GM23338 (cell line): ENCODE results near the gene NDUFA3. TPM values are rescaled to one million over a fixed set of nuclear protein-coding genes. Genes with fewer than 3 reads are reported as not detected.

Experiments
- ATAC-seq: fragments of 200-7000 bp; cut with Tn5 transposase; 3 replicates; pipeline ENCODE4 v1.9.1; 2020
- DNase-seq: peaks from one replicate; pipeline ENCODE4 v3.0.0-alpha.2; 2015; ENCODE audit warnings: low spot score
- H2AFZ ChIP-seq: fragments of 200-600 bp; sonication (generic); 2 replicates; pipeline ENCODE4 v1.8.0; 2016; ENCODE audit warnings: antibody characterized with exemption, mild to moderate bottlenecking, moderate library complexity
- H3F3A ChIP-seq: fragments of 200-600 bp; sonication (generic); replicated peaks from 2 replicates; pipeline ENCODE4 v1.8.0; 2017; ENCODE audit warnings: antibody characterized with exemption, mixed run types, low read depth
- H3K27ac ChIP-seq: fragments of 200-600 bp; sonication (generic); 2 replicates; pipeline ENCODE4 v1.6.1; 2016; ENCODE audit warnings: low read depth
- H3K27me3 ChIP-seq: fragments of 200-600 bp; sonication (generic); 2 replicates; pipeline ENCODE4 v1.8.0; 2016; ENCODE audit warnings: mild to moderate bottlenecking, mixed run types, moderate library complexity; ENCODE audit not compliant: insufficient read depth
- H3K36me3 ChIP-seq: fragments of 200-600 bp; sonication (generic); 2 replicates; pipeline ENCODE4 v1.8.0; 2016; ENCODE audit warnings: mild to moderate bottlenecking; ENCODE audit not compliant: insufficient read depth
- H3K4me1 ChIP-seq: fragments of 200-600 bp; sonication (generic); 2 replicates; pipeline ENCODE4 v1.8.0; 2016; ENCODE audit warnings: mild to moderate bottlenecking, moderate library complexity; ENCODE audit not compliant: insufficient read depth
- H3K4me2 ChIP-seq: fragments of 200-600 bp; sonication (generic); 2 replicates; pipeline ENCODE4 v1.7.1; 2017; ENCODE audit warnings: mixed run types
- H3K4me3 ChIP-seq: fragments of 200-600 bp; sonication (generic); 2 replicates; pipeline ENCODE4 v1.6.1; 2016; ENCODE audit warnings: mixed run types
- H3K79me2 ChIP-seq: fragments of 200-600 bp; sonication (generic); replicated peaks from 2 replicates; pipeline ENCODE4 v1.8.0; 2017; ENCODE audit warnings: mild to moderate bottlenecking; ENCODE audit not compliant: insufficient read depth
- H3K9me2 ChIP-seq: fragments of 200-600 bp; sonication (generic); 2 replicates; pipeline ENCODE4 v1.8.0; 2017; ENCODE audit not compliant: insufficient read depth
- H4K20me1 ChIP-seq: fragments of 200-600 bp; sonication (generic); replicated peaks from 2 replicates; pipeline ENCODE4 v1.8.0; 2017; ENCODE audit warnings: mild to moderate bottlenecking; ENCODE audit not compliant: insufficient read depth
- H3K27ac Mint-ChIP-seq: 2 replicates; pipeline ENCODE4 v1.8.0; 2020; ENCODE audit warnings: inconsistent platforms, mild to moderate bottlenecking, moderate library complexity, mixed read lengths
- H3K27me3 Mint-ChIP-seq: 3 replicates; pipeline ENCODE4 v1.8.0; 2022; ENCODE audit warnings: low read depth, mild to moderate bottlenecking, moderate library complexity, mixed read lengths, inconsistent platforms; ENCODE audit not compliant: insufficient read depth, poor library complexity
- H3K36me3 Mint-ChIP-seq: 3 replicates; pipeline ENCODE4 v1.8.0; 2021; ENCODE audit warnings: low read depth, mild to moderate bottlenecking, inconsistent platforms, moderate library complexity, mixed read lengths
- H3K4me1 Mint-ChIP-seq: 3 replicates; pipeline ENCODE4 v1.8.0; 2020; ENCODE audit warnings: mild to moderate bottlenecking, inconsistent platforms, mixed read lengths
- H3K4me3 Mint-ChIP-seq: 3 replicates; pipeline ENCODE4 v1.8.0; 2021; ENCODE audit warnings: moderate library complexity, mild to moderate bottlenecking, inconsistent platforms, mixed read lengths
- H3K9me3 Mint-ChIP-seq: 3 replicates; pipeline ENCODE4 v1.8.0; 2020; ENCODE audit warnings: moderate library complexity, mild to moderate bottlenecking, inconsistent platforms, mixed read lengths
- ETS1 ChIP-seq: IDR thresholded peaks from 2 replicates; pipeline ENCODE4 v1.6.1; 2016; ENCODE audit warnings: antibody characterized with exemption
- EZH2 ChIP-seq: fragments of 200-600 bp; sonication (generic); IDR thresholded peaks from one replicate; pipeline ENCODE4 v1.8.0; 2017; ENCODE audit warnings: antibody characterized with exemption, mild to moderate bottlenecking, low read depth; ENCODE audit not compliant: unreplicated experiment
- EZH2phosphoT487 ChIP-seq: fragments of 200-600 bp; sonication (generic); IDR thresholded peaks from one replicate; pipeline ENCODE4 v1.8.1; 2018; ENCODE audit warnings: antibody characterized with exemption; ENCODE audit not compliant: unreplicated experiment
- JUNB ChIP-seq: IDR thresholded peaks from one replicate; pipeline ENCODE4 v1.6.1; 2016; ENCODE audit warnings: antibody characterized with exemption; ENCODE audit not compliant: unreplicated experiment
- REST ChIP-seq: IDR thresholded peaks from one replicate; pipeline ENCODE4 v1.6.1; 2018; ENCODE audit warnings: antibody characterized with exemption; ENCODE audit not compliant: unreplicated experiment
- ZNF331 ChIP-seq: fragments of 250-450 bp; sonication (Bioruptor Pico); IDR thresholded peaks from 2 replicates; pipeline ENCODE4 v1.5.0; 2020; ENCODE audit warnings: low read depth, mild to moderate bottlenecking, moderate library complexity
- polyA plus RNA-seq: library from polyadenylated mRNA; unstranded; fragments of >200 nt; fragmentation: Nextera tagmentation; extraction: Ambion mirVana; gene quantifications from 2 replicates; pipeline ENCODE4 v1.2.1, GENCODE V29; 2016
- total RNA-seq: library from RNA; depleted of rRNA; stranded (reverse); fragments of >200 nt; shearing (Covaris generic); gene quantifications from 2 replicates; pipeline ENCODE4 v1.2.3, GENCODE V29; 2014
- TF ChIP-seq, protein P1 (sequence below): fragments of 250-450 bp; sonication (Bioruptor Pico); IDR thresholded peaks from 2 replicates; pipeline ENCODE4 v1.5.0; 2020; ENCODE audit warnings: mild to moderate bottlenecking, moderate library complexity

The NDUFA3 gene
- total and polyA plus RNA-seq, 2 experiments from 2014 or later: 28.4 to 691 TPM

- TF ChIP-seq REST: no peak
- TF ChIP-seq EZH2: no peak
These were observed 25.2 kb downstream of the NDUFA3 start (continued) for GRCh38 chr19:54127688-54128440.

GRCh38 chr19:54128441-54128725, 25.7 kb downstream of the NDUFA3 start:
- no peak overlapping the region for H3K27ac ChIP-seq
- TF ChIP-seq ZNF331 (CRISPR knock-in tag) (no peak), ETS1 (no peak), EZH2phosphoT487 (no peak), JUNB (no peak), EZH2 (no peak)
- TF ChIP-seq, protein P1, sequence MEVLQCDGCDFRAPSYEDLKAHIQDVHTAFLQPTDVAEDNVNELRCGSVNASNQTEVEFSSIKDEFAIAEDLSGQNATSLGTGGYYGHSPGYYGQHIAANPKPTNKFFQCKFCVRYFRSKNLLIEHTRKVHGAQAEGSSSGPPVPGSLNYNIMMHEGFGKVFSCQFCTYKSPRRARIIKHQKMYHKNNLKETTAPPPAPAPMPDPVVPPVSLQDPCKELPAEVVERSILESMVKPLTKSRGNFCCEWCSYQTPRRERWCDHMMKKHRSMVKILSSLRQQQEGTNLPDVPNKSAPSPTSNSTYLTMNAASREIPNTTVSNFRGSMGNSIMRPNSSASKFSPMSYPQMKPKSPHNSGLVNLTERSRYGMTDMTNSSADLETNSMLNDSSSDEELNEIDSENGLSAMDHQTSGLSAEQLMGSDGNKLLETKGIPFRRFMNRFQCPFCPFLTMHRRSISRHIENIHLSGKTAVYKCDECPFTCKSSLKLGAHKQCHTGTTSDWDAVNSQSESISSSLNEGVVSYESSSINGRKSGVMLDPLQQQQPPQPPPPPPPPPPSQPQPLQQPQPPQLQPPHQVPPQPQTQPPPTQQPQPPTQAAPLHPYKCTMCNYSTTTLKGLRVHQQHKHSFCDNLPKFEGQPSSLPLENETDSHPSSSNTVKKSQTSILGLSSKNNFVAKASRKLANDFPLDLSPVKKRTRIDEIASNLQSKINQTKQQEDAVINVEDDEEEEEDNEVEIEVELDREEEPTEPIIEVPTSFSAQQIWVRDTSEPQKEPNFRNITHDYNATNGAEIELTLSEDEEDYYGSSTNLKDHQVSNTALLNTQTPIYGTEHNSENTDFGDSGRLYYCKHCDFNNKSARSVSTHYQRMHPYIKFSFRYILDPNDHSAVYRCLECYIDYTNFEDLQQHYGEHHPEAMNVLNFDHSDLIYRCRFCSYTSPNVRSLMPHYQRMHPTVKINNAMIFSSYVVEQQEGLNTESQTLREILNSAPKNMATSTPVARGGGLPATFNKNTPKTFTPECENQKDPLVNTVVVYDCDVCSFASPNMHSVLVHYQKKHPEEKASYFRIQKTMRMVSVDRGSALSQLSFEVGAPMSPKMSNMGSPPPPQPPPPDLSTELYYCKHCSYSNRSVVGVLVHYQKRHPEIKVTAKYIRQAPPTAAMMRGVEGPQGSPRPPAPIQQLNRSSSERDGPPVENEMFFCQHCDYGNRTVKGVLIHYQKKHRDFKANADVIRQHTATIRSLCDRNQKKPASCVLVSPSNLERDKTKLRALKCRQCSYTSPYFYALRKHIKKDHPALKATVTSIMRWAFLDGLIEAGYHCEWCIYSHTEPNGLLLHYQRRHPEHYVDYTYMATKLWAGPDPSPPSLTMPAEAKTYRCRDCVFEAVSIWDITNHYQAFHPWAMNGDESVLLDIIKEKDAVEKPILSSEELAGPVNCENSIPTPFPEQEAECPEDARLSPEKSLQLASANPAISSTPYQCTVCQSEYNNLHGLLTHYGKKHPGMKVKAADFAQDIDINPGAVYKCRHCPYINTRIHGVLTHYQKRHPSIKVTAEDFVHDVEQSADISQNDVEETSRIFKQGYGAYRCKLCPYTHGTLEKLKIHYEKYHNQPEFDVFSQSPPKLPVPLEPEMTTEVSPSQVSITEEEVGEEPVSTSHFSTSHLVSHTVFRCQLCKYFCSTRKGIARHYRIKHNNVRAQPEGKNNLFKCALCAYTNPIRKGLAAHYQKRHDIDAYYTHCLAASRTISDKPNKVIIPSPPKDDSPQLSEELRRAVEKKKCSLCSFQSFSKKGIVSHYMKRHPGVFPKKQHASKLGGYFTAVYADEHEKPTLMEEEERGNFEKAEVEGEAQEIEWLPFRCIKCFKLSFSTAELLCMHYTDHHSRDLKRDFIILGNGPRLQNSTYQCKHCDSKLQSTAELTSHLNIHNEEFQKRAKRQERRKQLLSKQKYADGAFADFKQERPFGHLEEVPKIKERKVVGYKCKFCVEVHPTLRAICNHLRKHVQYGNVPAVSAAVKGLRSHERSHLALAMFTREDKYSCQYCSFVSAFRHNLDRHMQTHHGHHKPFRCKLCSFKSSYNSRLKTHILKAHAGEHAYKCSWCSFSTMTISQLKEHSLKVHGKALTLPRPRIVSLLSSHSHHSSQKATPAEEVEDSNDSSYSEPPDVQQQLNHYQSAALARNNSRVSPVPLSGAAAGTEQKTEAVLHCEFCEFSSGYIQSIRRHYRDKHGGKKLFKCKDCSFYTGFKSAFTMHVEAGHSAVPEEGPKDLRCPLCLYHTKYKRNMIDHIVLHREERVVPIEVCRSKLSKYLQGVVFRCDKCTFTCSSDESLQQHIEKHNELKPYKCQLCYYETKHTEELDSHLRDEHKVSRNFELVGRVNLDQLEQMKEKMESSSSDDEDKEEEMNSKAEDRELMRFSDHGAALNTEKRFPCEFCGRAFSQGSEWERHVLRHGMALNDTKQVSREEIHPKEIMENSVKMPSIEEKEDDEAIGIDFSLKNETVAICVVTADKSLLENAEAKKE (CRISPR knock-in tag): no peak
- peaks cover 7% of the 10 kb centered on the region; the same call in 1 of the 2 replicates for H3K36me3 ChIP-seq
- peaks cover 52% of the 10 kb centered on the region for H3K36me3 Mint-ChIP-seq
- 0 out of 2 replicates have a peak, but pooled peaks cover 3% of the 10 kb centered on the region for H3F3A ChIP-seq
- ATAC-seq: no peak
- H3K4me3 ChIP-seq: no peak overlapping the region
- no peaks in the 10 kb centered on the region for H3K27me3 ChIP-seq
- DNase-seq: no peak
- H3K4me3 Mint-ChIP-seq: no peak overlapping the region
- no peaks in the 10 kb centered on the region; the same call in 1 of the 2 replicates for H4K20me1 ChIP-seq
- H3K4me1 Mint-ChIP-seq: no peaks in the 10 kb centered on the region
- H3K9me3 Mint-ChIP-seq: no peaks in the 10 kb centered on the region
- H2AFZ ChIP-seq: no peak overlapping the region
- H3K79me2 ChIP-seq: no peaks in the 10 kb centered on the region
- no peak overlapping the region for H3K4me2 ChIP-seq
- H3K4me1 ChIP-seq: no peaks in the 10 kb centered on the region
- no peaks in the 10 kb centered on the region for H3K9me2 ChIP-seq
- no peak overlapping the region for H3K27ac Mint-ChIP-seq
- peaks cover 13% of the 10 kb centered on the region for H3K27me3 Mint-ChIP-seq
